NCI-H2196 (cell line): ENCODE results near the gene DAB1.

Experiments
- DNase-seq: peaks from one replicate; lab custom pipeline; 2025; ENCODE audit not compliant: unreplicated experiment; lab: John Stamatoyannopoulos, UW

Gene DAB1

DNA sequence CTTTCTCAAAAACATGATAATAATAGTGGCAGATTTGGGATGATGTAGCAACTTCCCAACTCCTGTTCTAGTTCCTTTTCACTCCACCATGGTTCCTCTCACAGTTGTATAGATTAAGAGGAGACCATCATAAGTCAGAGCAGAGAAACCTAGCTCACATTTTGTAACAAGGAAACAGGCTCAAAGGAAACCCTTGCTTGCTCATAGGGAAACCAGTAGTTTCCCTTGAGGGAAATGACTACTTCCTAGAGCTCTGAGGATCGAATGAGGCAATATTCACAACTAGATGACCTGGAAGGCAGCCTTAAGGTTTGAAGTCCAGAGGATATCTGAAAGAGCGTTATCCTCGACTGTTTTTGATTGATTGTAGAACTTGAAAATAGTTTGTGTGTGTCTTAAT is 382.0 kb downstream of the DAB1 start:
- DNase-seq, result no peak

- DNase-seq, result no peak
These were observed 383.0 kb downstream of the DAB1 start for GRCh38 chr1:57040811-57041210.

- no peak for DNase-seq
These were observed 386.9 kb downstream of the DAB1 start for GRCh38 chr1:57036641-57037579.

DNA sequence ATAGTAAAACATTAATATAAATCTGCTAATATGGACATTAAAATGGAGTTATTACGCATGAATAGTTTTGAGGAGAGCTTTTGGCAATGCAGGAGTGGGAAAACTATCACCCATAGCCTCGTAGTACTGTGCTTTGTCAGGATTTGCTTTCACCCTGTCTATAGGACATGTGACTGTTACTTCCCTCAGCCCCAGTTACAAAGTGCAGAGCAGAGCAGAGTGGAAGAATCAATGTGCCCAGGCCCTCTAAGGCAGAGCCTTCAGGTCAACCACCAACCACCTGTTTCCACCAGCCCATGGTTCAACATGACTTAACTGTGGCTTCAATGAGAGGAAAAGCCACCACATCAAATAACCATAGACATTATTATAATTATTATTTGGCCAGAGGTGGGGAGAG is 389.1 kb downstream of the DAB1 start:
- no peak for DNase-seq

DNA sequence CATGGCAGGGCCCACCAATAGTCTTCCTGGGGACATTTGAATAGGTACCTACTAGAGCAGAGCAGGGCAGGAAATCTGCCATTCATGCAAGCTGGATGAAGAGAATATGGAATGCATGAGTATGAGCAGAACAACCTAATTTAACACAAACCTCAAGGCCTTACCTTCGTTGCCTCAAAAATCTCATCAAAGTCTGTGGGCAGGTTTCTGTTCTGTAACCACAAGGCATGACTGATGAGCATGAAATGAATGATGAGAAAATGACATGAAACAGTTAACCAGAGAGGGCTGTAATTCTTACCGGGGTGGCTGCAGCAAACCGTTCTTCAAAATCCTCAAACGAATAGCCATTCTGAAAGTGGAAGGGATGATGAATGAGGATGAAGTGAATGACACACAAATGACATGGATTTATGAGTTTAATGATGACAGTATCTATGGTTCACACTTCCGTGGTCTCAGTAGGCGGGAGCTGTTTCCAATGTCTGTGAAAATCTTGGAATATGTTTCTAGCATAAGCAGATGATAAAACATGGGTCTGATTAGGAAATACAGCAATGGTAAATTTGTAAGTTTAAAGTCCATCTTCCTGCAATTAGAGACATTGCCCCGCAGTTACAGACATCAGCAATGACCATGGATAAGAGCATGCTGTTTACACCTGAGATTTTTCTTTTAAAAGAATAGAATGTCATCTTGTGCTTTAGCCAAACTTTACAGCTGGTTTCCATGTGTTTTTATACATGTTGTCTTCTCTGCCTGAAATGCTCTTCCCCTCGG is 390.4 kb downstream of the DAB1 start:
- no peak for DNase-seq

DNA sequence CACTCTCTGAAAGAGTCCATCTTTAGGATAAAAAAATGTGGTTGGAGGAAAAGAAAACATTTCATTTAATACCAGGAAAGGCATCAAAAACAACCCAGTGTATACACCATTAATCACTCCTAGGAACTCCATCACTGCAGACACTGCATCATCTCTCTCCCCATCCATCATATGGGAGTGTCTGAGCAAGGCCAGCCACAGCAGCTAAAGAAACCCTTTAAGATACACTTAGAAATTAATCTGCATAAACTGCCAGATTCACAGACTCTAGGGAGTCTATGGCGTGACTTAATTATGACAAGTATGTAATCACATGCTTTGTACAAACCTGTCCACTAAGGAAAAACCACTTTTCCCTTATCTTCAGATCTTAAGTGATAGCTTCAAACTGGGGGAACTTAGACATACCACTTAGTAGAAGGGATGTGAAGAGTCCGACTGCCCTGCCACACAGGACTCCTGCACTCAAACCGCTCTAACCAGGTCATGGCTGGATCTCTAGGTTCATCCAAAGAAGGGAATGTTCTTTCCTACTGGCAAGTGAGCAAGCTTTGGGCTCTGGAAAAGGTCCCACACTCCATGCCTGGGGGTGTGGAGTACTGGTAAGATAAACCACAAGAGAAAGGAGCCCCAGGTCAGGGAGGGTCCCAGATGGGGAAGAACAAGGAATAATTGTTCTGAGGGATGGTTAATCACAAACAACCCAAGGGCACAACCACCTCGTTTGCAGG is 397.1 kb downstream of the DAB1 start:
- no peak for DNase-seq

- DNase-seq, result no peak
These were observed 399.0 kb downstream of the DAB1 start for GRCh38 chr1:57024855-57025254.

DNA sequence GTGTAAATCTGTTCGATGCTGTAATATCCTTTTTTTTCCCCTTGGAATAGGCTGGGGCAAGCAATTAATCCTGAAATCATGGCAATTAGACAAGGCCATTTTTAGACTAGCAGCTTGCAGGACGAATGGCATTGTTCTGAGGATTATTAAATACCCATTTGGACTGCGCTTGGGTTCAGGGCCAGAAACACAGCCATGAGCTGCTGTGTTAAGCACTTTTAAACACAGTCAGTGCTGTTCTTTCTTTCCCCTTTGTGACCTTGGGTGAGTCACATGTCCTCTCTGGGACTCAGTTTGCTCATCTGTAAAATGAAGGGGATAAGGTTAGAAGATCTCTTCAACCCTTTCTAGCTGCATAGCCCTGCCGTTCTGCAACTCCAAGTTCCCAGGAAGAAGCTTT is 399.4 kb downstream of the DAB1 start:
- no peak for DNase-seq

DNA sequence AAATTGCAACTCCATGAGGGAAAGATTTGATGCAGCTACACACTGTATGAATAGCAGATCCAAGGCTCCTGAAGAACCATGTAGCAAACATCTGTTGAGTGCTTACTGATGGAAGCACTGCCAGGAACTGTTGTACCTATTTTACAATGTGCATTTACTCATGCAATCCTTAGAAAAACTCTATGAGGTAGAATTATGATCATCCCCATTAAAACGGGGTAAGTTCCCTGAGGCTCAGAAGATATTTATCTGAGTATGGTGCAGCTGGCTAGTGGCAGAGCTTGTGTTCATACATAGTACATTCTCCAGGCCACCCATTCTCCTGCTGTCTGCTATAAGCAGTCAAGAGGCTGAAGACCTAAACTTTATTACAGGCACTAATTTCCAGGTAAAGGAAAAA is 403.6 kb downstream of the DAB1 start:
- DNase-seq, result no peak

GRCh38 chr1:57019236-57019839 is 404.5 kb downstream of the DAB1 start:
- DNase-seq, result no peak

GRCh38 chr1:57018119-57018518 is 405.7 kb downstream of the DAB1 start:
- no peak for DNase-seq

DNA sequence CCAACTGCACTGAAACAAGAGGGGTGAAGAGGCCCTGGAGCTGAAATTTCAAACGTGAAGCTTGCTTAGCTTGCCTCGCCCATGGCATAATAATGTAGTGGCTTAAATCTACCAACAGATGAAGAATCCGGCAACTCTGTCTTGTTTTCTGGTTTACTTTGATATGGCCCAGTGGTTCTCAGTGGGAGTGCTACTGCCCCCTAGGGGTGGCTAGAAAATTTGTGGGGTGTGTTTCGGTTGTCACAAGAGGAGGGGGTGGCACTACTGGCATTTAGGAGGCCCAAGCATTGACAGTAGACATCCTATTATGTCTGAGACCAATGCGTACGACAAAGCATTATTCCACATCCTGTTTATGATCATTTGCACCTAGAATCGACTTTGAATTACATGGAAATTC is 406.1 kb downstream of the DAB1 start:
- DNase-seq, result no peak

DNA sequence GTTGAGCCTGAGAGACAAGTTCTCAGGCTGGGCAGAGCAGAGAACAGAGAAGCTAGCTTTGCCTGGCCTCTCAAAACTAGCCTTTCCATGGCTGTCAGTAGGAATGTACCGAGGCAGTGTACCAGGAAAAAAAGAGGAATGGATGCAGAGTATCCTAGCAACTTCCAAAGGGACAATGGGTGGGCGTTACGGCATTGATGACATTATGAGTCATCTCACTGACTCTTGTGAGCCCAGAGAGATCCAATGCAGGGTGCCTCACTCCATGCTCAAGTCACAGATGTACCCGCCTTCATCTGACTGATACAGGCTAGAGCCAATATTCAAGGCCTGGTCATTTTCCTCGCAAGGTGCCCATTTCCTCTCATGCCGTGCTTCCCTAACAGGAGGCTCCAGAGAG is 406.7 kb downstream of the DAB1 start:
- no peak for DNase-seq

DNA sequence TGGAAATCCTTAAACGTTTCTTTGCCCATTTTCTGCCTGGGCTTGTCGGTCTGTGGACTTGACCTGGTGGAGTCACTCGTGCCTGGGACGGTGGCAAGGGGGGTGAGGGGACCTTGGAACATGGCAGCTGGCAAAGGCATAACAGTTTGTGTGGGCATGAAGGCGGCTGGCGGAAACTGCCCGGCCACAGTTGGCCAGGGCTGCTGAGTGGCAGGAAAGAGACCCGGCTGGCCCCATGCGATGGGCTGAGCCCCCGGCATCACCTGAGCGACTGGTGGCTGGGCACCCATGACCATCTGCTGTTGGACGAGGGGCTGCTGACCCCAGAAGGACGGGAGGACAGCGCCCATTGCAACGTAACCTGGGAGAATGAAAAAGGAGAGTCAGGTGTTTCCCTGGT is 408.8 kb downstream of the DAB1 start:
- no peak for DNase-seq

DNA sequence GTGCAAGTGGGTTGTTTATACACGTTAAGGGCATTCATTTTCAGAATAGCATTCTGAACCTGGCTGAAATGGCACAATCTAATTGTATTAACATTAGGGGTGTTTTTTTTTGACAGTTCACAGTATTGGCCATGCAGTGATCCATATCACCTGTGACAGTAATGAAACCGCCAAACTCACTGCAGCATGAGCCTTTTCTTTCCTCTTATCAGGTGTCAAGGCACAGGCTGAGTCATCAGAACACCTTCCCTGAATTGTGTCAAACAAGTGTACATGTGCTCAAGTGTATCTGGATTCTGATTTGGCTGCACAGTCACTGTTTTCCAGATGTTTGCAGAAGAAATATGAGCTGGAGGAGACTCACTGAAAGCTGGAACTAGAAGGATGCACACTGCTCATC is 410.3 kb downstream of the DAB1 start:
- no peak for DNase-seq

- no peak for DNase-seq
These were observed 411.5 kb downstream of the DAB1 start for GRCh38 chr1:57012315-57012714.

DNA sequence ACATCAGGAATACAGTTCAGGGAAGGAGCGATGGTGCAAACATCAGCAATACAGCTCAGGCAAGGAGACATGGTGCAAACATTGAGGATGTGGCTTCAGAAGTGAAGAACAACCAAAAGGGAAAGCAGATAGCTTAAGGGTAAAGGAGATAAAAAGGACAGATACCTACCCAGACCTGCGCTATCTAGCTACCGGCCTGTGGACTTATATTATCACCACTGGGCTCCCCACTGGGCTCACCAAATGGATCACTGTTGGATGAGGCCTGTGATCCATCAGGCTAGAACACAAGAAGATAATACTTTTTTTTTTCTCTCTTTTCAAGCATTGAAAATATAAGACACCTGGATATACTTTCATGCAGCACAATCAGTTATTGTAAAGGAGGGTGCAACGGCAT is 413.3 kb downstream of the DAB1 start:
- DNase-seq, result no peak

DNA sequence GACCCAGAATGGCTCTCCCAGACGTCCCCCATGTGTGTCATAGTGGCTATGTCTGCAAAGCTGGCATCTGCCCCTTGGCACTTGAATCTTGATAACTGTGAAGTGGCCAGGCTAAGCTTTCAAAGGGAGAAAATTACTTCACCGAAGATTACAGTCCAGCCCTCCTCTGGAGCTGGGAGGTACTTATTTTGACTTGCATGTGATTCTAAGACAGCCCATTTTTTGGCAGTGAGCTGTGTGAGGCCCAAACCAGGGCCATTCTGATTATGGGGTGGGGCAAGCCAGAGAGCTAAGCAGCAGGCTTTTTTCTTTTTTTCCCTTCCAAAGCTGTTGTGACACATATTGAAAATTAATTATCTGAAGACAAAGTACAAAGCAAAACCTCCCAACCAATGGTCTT is 415.9 kb downstream of the DAB1 start:
- DNase-seq, result no peak

DNA sequence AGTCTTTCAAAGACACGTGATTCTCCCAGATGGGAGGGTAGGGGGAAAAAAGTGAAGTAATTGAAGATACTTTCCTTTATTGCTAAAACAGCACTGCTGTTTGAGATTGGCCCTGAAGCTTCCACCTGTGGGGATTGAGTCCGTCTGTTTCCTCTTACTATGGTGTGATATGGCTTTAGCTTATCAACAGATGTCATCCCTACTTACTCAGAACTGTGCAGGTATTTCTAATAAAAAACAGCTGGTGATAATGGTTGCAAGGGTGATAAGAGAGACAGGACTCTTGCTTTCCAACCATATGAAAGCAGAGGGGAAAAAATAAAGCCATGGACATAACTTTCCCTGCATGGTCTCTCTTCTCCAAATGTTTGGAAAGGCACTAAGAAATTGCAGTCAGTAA is 416.4 kb downstream of the DAB1 start:
- DNase-seq, result no peak

DNA sequence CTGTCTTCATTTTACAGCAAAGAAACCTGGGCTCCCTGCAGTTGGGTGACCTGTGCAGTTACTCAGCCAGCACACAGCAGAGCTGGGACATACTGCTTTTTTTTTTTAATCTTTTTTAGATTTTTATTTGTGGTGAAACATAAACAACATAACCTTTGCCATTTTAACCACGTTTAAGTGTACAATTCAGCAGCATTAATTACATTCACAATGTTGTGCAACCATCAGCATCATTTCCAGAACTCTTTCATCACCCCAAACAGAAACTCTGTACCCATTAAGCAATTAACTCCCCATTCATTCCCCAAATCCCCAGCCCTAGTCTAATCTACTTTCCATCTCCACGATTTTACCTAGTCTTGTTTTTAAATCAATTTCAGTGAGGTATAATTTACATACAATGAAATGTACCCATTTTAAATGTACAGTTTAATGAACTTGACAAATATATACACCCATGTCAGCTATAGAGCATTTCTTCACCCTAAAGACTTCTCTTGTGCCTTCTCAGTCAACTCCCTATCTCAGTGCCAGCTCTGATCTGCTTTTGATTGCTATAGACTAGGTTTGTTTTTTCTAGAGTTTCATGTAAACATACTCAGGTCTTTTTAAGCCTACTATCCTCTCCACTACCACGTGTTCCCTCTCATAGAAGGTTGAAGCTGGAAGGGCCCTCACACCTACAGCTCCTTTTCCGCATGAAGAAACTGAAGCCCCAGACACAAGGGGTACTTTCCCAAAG is 420.3 kb downstream of the DAB1 start:
- DNase-seq, result no peak
